ENCODE measurements around the gene AQP2. TPM values are rescaled to one million over a fixed set of nuclear protein-coding genes. Genes with fewer than 3 reads are reported as not detected.

The AQP2 gene
- polyA plus RNA-seq, 10 donors: 0.05 to 0.11 TPM; not detected in 8

DNA sequence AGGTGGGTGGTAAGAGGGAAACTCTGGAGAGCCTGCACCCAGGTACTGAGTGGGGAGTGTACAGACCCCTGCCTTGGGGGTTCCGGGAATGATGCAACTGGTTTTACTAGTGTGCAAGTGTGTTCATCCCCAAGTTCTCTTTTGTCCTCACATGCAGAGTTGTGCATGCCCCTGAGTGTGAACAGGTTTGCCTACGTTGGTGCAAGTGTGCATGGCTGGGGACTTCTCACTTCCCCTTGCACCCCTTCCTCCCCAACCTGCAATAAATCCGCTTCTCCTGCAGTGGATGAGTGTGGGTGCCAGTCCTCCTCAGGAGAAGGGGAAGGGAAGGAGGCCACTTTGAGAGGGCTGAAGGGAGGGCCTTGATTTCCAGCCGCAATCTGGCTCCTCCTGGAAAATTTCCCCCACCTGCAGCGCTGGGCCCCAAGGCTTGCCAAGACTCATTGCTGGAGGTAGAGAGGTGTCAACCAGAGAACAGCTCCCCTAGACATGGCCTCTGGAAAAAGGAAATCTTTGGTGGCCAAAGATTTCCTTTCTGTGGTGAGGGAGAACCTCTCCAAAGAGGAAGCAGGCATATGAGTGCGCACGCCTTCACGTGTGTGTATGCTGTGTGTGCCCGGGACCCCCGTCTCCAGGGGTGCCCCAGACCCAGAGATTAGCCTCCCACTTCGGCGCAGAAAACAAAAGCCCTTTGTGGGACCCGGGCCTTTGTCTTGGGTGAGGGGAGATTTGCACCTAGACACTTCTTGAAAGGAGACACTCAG lies 5.5 kb downstream of the AQP2 start:
- DNase-seq: no peak

DNA sequence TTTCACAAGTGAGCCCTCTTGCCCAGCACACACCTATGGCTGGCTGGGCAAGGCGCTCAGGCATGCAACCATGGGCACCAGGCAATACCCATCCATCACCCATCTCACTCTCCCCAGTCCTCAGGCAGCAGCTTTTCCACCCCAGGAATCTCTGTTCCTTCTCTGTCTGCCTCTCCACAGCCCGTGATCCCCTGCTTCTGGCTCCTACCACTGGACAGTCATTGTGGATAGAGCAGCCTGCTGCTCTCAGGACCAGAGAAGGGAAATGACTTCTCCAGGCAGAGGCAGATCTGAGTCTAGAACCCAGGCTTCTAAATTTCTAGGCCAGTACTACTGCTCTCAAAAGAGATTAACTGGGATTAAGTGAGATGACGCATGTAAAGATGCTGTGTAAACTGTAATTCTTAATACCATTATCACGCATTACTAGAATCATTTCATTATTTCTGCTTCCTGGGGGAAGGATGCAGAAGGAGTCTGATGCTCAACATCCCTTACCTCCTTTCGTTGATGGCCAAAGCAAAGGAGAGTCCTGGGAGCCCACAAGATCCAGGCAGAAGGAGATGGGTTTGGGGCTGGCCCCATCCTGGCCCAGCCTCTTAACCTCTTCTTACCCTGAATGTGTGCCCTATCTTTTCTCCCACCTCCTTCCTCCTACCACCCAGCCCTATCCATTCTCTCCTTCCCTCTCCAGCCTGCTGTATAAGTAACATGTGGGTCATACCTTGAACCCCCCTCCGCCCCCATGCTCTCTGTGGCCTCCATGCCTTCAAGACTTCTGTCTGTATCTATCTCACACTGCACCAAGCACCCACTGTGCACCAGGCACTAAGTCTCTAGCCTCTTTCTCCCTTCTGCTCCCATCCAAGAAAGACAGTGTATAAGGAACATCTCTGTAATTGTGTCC lies 6.4 kb downstream of the AQP2 start:
- no peak for DNase-seq

DNA sequence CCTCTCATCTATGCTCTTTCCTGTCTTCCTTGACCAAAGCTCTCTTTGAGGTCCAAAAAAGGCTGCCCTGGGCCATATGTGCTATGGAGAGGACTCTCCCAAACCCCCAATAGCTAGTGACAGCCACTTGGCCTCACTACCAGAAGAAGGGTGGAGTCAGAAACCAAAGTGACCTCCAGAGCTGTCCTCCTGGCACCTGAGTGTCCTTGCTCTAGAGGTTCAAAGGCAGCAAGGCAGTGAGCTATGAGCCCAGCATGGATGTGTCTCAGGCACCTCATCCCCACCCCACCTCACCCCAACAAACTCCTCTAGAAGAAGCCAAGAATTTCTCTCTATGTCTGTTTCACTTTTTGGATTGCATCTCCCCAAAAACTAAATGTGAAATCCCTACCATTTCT lies 7.0 kb downstream of the AQP2 start:
- DNase-seq: no peak

GRCh38 chr12:49959685-49960473 lies 9.3 kb downstream of the AQP2 start:
- no peak for DNase-seq

GRCh38 chr12:49960474-49961110 lies 10.1 kb downstream of the AQP2 start:
- no peak for DNase-seq

DNA sequence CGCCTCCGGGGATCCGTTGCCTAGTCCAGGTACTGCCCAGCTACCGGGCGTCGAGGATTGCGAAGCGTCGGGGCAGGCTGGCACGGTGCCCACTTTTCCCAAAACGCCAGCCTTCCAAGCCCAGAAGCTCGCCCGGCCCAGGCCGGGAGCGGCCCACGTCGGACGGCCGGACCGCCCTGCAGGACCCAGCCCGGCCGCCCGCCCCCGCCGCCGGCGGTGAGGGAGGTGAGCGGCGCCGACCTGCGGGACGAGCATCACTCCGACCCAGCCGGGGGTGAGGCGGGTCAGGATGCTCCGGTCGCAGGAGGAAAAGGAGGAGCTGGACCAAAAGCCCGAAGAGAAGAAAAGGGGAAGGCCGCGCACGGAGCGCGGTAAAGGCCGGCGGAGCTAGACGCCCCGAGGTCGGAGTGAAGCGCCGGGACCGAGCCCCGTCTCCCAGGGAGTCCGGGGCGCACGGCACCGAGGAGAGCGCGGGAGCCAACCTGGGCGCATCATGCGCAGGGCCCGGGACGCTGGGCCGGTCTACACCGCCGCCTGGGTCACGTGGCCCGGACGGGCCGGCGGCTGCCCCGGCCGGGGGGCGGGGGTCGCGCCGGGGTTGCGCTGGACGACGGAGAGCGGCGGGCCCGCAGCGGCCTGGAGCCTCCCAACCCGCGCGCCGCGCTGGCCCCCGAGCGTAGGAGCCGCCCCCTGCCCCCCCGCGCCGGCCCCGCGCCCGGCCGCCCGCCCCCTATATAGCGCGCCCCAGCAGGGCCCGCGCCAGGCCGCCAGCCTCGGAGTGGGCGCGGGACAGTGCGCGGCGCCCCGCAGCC lies 10.8 kb downstream of the AQP2 start, which contains the start of gene AQP5:
Gene AQP5 (plus strand): TSS at position 762 of the 812 bp plus-strand sequence. CDS start 146 bp downstream, outside the sequence.
- DNase-seq: peak in 1 of 3 donors; percentile 56

DNA sequence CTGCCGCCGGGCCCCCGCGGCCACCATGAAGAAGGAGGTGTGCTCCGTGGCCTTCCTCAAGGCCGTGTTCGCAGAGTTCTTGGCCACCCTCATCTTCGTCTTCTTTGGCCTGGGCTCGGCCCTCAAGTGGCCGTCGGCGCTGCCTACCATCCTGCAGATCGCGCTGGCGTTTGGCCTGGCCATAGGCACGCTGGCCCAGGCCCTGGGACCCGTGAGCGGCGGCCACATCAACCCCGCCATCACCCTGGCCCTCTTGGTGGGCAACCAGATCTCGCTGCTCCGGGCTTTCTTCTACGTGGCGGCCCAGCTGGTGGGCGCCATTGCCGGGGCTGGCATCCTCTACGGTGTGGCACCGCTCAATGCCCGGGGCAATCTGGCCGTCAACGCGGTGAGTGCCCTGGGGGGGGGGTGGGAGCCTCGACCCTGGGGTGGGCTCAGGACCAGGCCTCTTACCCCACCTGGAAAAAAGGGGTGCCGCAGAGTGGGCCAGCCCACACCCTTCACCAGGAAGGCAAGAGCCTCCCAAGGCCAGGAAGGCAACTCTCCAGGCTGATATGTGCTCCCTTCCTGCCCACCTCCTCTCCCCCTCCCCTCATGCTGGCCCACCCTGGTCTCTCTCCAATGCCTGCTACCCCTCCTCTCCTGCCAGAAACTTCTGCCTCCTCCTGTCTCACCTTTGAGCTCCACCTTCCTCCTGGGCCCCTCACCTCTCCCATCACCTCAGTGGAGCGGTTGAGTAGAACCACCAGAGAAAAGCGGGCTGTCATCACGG lies 11.6 kb downstream of the AQP2 start:
- no peak for DNase-seq

- DNase-seq: peak in 1 of 3 donors; percentile 14
Observed at GRCh38 chr12:49962861-49963765, 12.6 kb downstream of the AQP2 start.

GRCh38 chr12:49963976-49964815 lies 13.7 kb downstream of the AQP2 start:
- DNase-seq: no peak

GRCh38 chr12:49964849-49965624 lies 14.5 kb downstream of the AQP2 start:
- DNase-seq: no peak

GRCh38 chr12:49965836-49966235 lies 15.3 kb downstream of the AQP2 start:
- no peak for DNase-seq

DNA sequence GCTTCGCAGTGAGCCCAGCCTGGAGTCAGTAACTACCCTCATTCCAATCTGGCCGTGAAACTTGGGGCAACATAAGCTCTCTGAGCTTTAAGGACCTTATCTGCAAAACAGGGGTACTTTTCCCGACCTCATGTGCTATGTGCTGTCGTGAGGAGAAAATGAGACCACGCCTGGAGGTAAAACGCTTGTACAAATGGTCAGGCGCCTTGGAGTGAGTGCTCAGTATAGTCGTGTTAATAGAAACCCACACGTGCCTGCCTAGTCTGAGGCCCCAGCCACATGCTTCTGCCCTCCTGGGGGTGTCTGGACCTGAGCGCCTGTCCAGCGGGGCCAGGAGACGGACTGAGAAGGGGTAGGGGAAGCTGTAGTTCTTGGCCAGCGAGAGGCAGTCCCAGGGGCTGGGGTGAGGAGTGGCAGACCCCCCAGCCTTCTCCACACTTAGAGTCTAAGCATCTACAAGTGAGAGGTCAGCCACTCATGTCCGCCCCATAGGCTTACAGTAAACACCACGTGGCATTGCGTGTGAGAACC lies 16.0 kb downstream of the AQP2 start:
- DNase-seq: no peak

GRCh38 chr12:49967042-49967776 lies 16.7 kb downstream of the AQP2 start:
- peak; percentile 77 to 95 (median 91) for DNase-seq

DNA sequence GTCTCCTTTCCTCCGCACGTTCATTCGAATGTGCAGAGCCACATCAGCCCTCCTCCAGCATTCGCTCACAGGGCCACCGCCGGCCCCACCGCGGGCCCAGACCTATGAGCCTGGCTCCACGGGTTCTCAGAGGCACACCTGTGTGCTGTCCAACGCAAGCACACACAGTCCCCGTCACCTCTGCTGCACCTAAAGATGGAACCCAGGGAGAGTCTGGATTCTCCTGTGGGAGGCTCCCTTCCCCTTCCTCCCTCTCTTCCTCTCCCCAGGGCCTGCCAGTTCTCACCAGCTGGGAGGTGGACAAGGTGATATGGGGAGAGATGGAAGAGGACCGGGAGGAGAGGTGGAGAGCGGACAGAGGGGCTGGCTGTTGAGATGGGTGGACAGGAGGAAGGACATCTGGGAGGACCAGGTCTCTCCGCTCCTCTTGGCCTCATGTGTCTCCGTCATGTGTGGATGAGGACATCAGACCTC lies 17.3 kb downstream of the AQP2 start:
- no peak for DNase-seq

- DNase-seq: no peak
Observed at GRCh38 chr12:49968471-49968870, 17.9 kb downstream of the AQP2 start.

DNA sequence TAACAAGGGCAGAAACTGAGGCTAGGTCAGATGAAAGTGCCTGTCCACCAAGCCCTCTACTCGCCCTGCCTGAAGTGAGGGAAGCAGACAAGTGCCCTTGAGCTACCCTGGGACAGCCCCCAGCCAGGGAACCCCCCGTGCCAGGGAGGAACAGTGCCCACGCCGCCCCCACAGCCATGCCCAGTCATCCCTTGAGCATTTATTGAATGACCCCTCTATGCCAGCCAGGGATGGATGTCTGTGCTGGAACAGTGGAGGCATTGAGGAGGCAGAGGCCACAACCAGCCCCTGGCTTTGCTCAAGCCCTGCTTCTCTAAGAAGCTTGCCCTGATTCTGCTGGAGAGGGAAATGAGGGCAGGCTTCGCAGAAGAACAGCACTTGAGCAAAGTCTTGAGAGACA lies 18.5 kb downstream of the AQP2 start:
- DNase-seq: no peak

Measured in muscle of back (tissue), 11 donors.